ENCODE measurements around the gene MRGPRF. TPM values are rescaled to one million over a fixed set of nuclear protein-coding genes. Genes with fewer than 3 reads are reported as not detected.

The MRGPRF gene
- polyA plus RNA-seq, 1 donor from 2014 or later = not detected

DNA sequence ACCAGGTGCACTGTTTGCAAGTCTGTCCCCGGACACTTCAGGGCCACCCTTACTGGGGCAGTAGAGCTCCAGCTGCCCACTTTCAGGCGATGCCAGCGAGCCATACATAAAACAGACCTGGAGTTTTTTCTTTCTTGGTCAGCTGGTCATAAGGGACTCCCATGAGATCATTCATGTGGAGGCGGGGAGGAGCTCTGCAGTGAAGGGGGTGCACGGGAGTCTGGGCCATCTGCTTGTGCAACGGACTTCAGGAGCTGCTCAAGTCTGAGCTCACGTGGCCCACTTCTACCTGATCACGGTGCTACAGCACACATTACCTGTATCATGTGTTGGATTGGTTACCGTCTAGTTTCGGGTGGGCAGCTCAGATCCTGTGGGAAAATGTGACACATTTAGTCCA is 9.2 kb upstream of the MRGPRF start:
- no peaks in the 10 kb centered on the region for H3K27me3 ChIP-seq (ENCODE audit: insufficient read depth, low read depth, low read length)
- no peaks in the 10 kb centered on the region for H3K79me2 ChIP-seq (replicated peaks; ENCODE audit: insufficient read depth, low read length)
- H4K20me1 ChIP-seq (ENCODE audit: insufficient read depth) = no peaks in the 10 kb centered on the region
- no peak overlapping the region for H3K4me2 ChIP-seq (ENCODE audit: low read length)
- no peak overlapping the region for H3K9ac ChIP-seq (ENCODE audit: low read length)
- TF ChIP-seq, protein P1, sequence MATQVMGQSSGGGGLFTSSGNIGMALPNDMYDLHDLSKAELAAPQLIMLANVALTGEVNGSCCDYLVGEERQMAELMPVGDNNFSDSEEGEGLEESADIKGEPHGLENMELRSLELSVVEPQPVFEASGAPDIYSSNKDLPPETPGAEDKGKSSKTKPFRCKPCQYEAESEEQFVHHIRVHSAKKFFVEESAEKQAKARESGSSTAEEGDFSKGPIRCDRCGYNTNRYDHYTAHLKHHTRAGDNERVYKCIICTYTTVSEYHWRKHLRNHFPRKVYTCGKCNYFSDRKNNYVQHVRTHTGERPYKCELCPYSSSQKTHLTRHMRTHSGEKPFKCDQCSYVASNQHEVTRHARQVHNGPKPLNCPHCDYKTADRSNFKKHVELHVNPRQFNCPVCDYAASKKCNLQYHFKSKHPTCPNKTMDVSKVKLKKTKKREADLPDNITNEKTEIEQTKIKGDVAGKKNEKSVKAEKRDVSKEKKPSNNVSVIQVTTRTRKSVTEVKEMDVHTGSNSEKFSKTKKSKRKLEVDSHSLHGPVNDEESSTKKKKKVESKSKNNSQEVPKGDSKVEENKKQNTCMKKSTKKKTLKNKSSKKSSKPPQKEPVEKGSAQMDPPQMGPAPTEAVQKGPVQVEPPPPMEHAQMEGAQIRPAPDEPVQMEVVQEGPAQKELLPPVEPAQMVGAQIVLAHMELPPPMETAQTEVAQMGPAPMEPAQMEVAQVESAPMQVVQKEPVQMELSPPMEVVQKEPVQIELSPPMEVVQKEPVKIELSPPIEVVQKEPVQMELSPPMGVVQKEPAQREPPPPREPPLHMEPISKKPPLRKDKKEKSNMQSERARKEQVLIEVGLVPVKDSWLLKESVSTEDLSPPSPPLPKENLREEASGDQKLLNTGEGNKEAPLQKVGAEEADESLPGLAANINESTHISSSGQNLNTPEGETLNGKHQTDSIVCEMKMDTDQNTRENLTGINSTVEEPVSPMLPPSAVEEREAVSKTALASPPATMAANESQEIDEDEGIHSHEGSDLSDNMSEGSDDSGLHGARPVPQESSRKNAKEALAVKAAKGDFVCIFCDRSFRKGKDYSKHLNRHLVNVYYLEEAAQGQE (IDR thresholded peaks at IDR 0.05; ENCODE audit: borderline replicate concordance) = no peak
- no peak for TF ChIP-seq MXI1 (conservative IDR thresholded peaks at IDR 0.05; ENCODE audit: poor library complexity, severe bottlenecking)
- no peak for TF ChIP-seq RAD21 (conservative IDR thresholded peaks at IDR 0.05)
- TF ChIP-seq SMC3 (conservative IDR thresholded peaks at IDR 0.05; ENCODE audit: poor library complexity) = no peak
- no peak for TF ChIP-seq POLR2AphosphoS5 (IDR thresholded peaks at IDR 0.05)
- no peak for TF ChIP-seq EP300 (conservative IDR thresholded peaks at IDR 0.05; ENCODE audit: poor library complexity, severe bottlenecking)
- TF ChIP-seq EZH2 (IDR thresholded peaks at IDR 0.05; ENCODE audit: borderline replicate concordance, insufficient read depth, low read length, poor library complexity, severe bottlenecking) = no peak
- TF ChIP-seq CTCF (IDR thresholded peaks at IDR 0.05; ENCODE audit: poor library complexity, severe bottlenecking) = no peak
- TF ChIP-seq TAF1 (IDR thresholded peaks at IDR 0.05; ENCODE audit: low read depth) = no peak
- no peak overlapping the region for H3K4me3 ChIP-seq (ENCODE audit: low read length)
- H3F3A ChIP-seq (ENCODE audit: insufficient read depth, low read length, poor library complexity, severe bottlenecking) = no peaks in the 10 kb centered on the region
- no peaks in the 10 kb centered on the region for H3K9me2 ChIP-seq (ENCODE audit: insufficient read depth, low read length)
- H3K27ac ChIP-seq (ENCODE audit: low read length) = no peak overlapping the region
- no peaks in the 10 kb centered on the region for H3K36me3 ChIP-seq (ENCODE audit: insufficient read depth, low read length)
- H2AFZ ChIP-seq (ENCODE audit: low read depth, low read length) = no peak overlapping the region
- no peaks in the 10 kb centered on the region for H3K9me3 ChIP-seq (ENCODE audit: low read length)

GRCh38 chr11:69018924-69019323 is 5.9 kb upstream of the MRGPRF start:
- Histone ChIP-seq H3K4me3 (ENCODE audit: low read length) (no peak overlapping the region), H3K36me3 (ENCODE audit: insufficient read depth, low read length) (no peaks in the 10 kb centered on the region), H3F3A (ENCODE audit: insufficient read depth, low read length, poor library complexity, severe bottlenecking) (no peaks in the 10 kb centered on the region), H3K9me2 (ENCODE audit: insufficient read depth, low read length) (no peaks in the 10 kb centered on the region), H3K9ac (ENCODE audit: low read length) (no peak overlapping the region), H3K9me3 (ENCODE audit: low read length) (no peaks in the 10 kb centered on the region), H2AFZ (ENCODE audit: low read depth, low read length) (no peak overlapping the region), H3K79me2 (replicated peaks; ENCODE audit: insufficient read depth, low read length) (no peaks in the 10 kb centered on the region), H4K20me1 (ENCODE audit: insufficient read depth) (no peaks in the 10 kb centered on the region), H3K27ac (ENCODE audit: low read length) (no peak overlapping the region), H3K27me3 (ENCODE audit: insufficient read depth, low read depth, low read length) (no peaks in the 10 kb centered on the region), H3K4me2 (ENCODE audit: low read length) (no peak overlapping the region)
- no peak for TF ChIP-seq MXI1 (conservative IDR thresholded peaks at IDR 0.05; ENCODE audit: poor library complexity, severe bottlenecking)

DNA sequence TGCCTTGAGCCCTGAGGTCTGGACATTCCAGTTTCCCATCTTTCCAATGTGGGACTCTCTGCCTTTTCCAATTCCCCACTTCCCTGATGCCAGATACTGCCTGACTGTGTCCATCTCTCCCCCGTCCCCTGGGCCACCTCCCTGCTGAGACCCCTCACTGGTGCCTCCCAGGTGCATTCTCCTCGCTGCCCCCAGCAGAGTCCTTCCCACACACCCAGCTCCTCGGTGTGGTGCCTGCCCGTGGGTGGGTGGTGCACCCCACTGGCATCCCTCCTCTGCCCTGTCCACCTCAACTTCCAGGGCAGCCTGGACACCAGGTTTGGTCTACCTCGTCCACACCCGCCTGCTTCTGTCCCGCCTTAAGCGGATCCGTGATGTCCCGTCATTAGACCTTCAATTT is 4.9 kb upstream of the MRGPRF start:
- Histone ChIP-seq H3F3A (ENCODE audit: insufficient read depth, low read length, poor library complexity, severe bottlenecking) (no peaks in the 10 kb centered on the region), H3K4me3 (ENCODE audit: low read length) (no peak overlapping the region), H3K79me2 (replicated peaks; ENCODE audit: insufficient read depth, low read length) (no peaks in the 10 kb centered on the region), H3K9me2 (ENCODE audit: insufficient read depth, low read length) (no peaks in the 10 kb centered on the region), H3K9me3 (ENCODE audit: low read length) (no peaks in the 10 kb centered on the region), H3K27ac (ENCODE audit: low read length) (no peak overlapping the region), H3K9ac (ENCODE audit: low read length) (no peak overlapping the region), H3K4me2 (ENCODE audit: low read length) (no peak overlapping the region), H2AFZ (ENCODE audit: low read depth, low read length) (no peak overlapping the region), H3K27me3 (ENCODE audit: insufficient read depth, low read depth, low read length) (no peaks in the 10 kb centered on the region), H3K36me3 (ENCODE audit: insufficient read depth, low read length) (no peaks in the 10 kb centered on the region), H4K20me1 (ENCODE audit: insufficient read depth) (no peaks in the 10 kb centered on the region)
- TF ChIP-seq, protein P1 (IDR thresholded peaks at IDR 0.05; ENCODE audit: borderline replicate concordance) = no peak
- TF ChIP-seq RAD21 (conservative IDR thresholded peaks at IDR 0.05) (no peak), MXI1 (conservative IDR thresholded peaks at IDR 0.05; ENCODE audit: poor library complexity, severe bottlenecking) (no peak), SMC3 (conservative IDR thresholded peaks at IDR 0.05; ENCODE audit: poor library complexity) (no peak), EP300 (conservative IDR thresholded peaks at IDR 0.05; ENCODE audit: poor library complexity, severe bottlenecking) (no peak), POLR2AphosphoS5 (IDR thresholded peaks at IDR 0.05) (no peak), CTCF (IDR thresholded peaks at IDR 0.05; ENCODE audit: poor library complexity, severe bottlenecking) (no peak), EZH2 (IDR thresholded peaks at IDR 0.05; ENCODE audit: borderline replicate concordance, insufficient read depth, low read length, poor library complexity, severe bottlenecking) (no peak), TAF1 (IDR thresholded peaks at IDR 0.05; ENCODE audit: low read depth) (no peak)

Data from neural cell (in vitro differentiated cells).